ENCODE data around the gene DCUN1D3. TPM values are rescaled to one million over a fixed set of nuclear protein-coding genes. Genes with fewer than 3 reads are reported as not detected.
A peak's percentile ranks its signal among the peaks of the same experiment; 100 is the strongest.

DCUN1D3 gene
- total RNA-seq, 1 donor from 2014 or later = 10.4 TPM

DNA sequence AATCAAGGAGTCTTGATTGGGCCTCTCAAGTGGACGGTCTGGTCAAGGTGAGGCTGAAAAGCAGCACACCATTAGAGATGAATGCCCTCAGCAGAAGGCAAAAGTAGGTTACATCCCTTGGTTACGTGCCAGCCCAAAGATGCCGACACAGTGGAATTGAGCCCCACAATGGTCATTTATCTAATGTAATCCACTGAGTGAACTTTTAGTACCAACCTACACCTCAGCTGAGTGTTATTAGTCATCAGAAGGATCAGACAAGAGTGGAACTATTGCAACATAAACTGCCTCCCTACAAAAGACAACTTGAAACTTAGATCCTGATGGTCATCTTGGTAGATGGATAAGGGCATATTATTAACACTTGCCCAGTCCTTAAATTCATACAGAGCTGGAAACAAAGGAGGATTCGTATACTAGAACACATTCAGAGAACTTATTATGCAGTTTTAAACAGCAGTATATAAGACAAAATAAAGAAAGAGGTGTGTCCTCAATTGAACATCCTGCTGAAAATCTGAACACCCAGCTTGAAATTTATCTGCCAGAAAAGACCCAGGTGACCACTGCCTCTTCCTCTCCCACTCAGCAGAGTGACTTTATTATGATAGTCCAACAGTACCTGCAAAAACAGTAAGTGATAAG, 2.8 kb downstream of the DCUN1D3 start:
- Histone ChIP-seq H3K9me3 (ENCODE audit: control insufficient read depth in 3 of 3, low read length in 3 of 3) (no peaks in the 10 kb centered on the region), H3K4me1 (ENCODE audit: control insufficient read depth in 3 of 3, insufficient read depth in 3 of 3, low read length in 3 of 3) (peaks cover 21 to 43% (median 27%) of the 10 kb centered on the region in 3 donors), H3K9ac (ENCODE audit: low read depth in 1 of 3, low read length in 3 of 3) (no peak overlapping the region), H3K27ac (ENCODE audit: low read depth, low read length) (no peak overlapping the region), H3K27me3 (ENCODE audit: control insufficient read depth in 3 of 3, insufficient read depth in 3 of 3, low read length in 3 of 3) (no peaks in the 10 kb centered on the region), H3K36me3 (ENCODE audit: control insufficient read depth in 3 of 3, insufficient read depth in 3 of 3, low read length in 3 of 3) (peaks cover 0 to 18% (median 3%) of the 10 kb centered on the region in 3 donors), H3K4me3 (ENCODE audit: low read length in 3 of 3) (peak overlapping the region in 1 of 3 donors; percentile 3)

DNA sequence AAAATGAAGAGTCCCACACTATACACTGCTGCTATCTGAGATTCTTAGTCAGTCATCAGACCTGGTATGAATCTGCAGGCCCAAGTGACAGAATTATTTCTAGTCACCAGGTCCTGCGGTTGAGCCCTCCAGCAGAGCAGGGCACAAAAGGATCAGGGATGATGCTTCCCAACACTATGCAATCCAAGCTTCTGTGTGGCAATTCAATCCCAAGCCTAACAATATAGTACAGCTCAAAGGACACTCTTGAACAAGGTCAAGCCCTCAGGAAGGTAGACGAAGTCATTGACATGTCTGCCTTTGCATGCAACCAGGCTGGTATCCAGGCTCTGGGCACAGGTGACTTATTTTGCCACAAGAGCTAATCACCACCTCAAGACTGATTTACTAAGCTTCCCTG, 5.8 kb downstream of the DCUN1D3 start:
- Histone ChIP-seq H3K27me3 (ENCODE audit: control insufficient read depth in 3 of 3, insufficient read depth in 3 of 3, low read length in 3 of 3) (no peaks in the 10 kb centered on the region), H3K4me3 (ENCODE audit: low read length in 3 of 3) (no peak overlapping the region), H3K9ac (ENCODE audit: low read depth in 1 of 3, low read length in 3 of 3) (no peak overlapping the region), H3K9me3 (ENCODE audit: control insufficient read depth in 3 of 3, low read length in 3 of 3) (no peaks in the 10 kb centered on the region), H3K27ac (ENCODE audit: low read depth, low read length) (no peak overlapping the region), H3K4me1 (ENCODE audit: control insufficient read depth in 3 of 3, insufficient read depth in 3 of 3, low read length in 3 of 3) (peaks cover 16 to 33% (median 19%) of the 10 kb centered on the region in 3 donors), H3K36me3 (ENCODE audit: control insufficient read depth in 3 of 3, insufficient read depth in 3 of 3, low read length in 3 of 3) (peaks cover 2 to 24% (median 3%) of the 10 kb centered on the region in 3 donors)

DNA sequence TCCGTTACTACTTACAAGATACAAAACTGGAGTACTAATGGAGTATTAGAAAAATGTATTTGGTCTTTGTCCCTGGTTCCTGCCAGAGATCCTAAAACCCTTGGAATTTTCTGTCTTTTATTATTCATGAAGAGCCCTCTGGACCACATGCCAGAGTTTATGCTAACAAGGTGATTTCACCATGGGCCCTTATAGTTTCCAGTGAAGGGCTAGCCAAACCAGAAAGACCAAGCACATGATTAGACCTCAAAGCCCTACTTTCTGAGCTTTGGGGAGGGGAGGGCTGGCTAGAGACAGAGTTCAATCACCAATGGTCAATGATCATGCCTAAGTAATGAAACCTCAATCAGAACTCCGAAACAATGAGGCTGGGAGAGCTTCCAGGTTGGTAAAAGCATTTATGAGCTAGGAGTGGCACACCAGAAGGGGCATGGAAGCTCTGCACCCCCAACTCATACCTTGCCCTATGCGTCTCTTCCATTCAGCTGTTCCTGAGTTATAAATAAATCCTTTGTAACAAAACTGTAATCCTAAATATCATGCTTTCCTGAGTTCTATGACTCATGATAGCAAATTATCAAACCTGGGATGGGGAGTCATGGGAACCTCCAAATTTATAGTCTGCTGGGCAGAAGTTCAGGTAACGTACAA, 10.4 kb downstream of the DCUN1D3 start:
- H3K36me3 ChIP-seq (ENCODE audit: control insufficient read depth in 3 of 3, insufficient read depth in 3 of 3, low read length in 3 of 3) = peaks cover 0 to 12% (median 2%) of the 10 kb centered on the region in 3 donors
- H3K9ac ChIP-seq (ENCODE audit: low read depth in 1 of 3, low read length in 3 of 3) = no peak overlapping the region
- no peaks in the 10 kb centered on the region for H3K9me3 ChIP-seq (ENCODE audit: control insufficient read depth in 3 of 3, low read length in 3 of 3)
- peaks cover 12 to 21% (median 18%) of the 10 kb centered on the region in 3 donors for H3K4me1 ChIP-seq (ENCODE audit: control insufficient read depth in 3 of 3, insufficient read depth in 3 of 3, low read length in 3 of 3)
- no peak overlapping the region for H3K4me3 ChIP-seq (ENCODE audit: low read length in 3 of 3)
- H3K27me3 ChIP-seq (ENCODE audit: control insufficient read depth in 3 of 3, insufficient read depth in 3 of 3, low read length in 3 of 3) = no peaks in the 10 kb centered on the region
- H3K27ac ChIP-seq (ENCODE audit: low read depth, low read length) = no peak overlapping the region

DNA sequence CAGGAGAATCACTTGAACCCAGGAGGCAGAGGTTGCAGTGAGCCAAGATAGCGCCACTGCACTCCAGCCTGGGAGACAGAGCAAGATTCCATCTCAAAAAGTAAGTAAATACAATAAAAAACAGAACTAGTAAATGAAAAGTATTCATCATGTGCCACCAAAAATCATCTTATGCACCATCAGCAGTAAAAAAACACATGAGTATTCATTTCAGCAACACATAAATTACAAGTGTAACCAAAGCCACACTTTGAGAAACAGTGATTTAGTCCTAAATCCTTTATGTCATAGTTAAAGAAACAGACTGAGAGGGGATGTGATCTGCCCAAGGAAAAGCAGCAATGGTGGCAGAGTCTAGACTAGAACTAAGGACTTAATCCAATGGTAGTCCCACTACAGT, 13.0 kb downstream of the DCUN1D3 start:
- no peaks in the 10 kb centered on the region for H3K9me3 ChIP-seq (ENCODE audit: control insufficient read depth in 3 of 3, low read length in 3 of 3)
- no peaks in the 10 kb centered on the region for H3K27me3 ChIP-seq (ENCODE audit: control insufficient read depth in 3 of 3, insufficient read depth in 3 of 3, low read length in 3 of 3)
- H3K4me1 ChIP-seq (ENCODE audit: control insufficient read depth in 3 of 3, insufficient read depth in 3 of 3, low read length in 3 of 3) = peaks cover 12 to 21% (median 18%) of the 10 kb centered on the region in 3 donors
- H3K4me3 ChIP-seq (ENCODE audit: low read length in 3 of 3) = no peak overlapping the region
- no peak overlapping the region for H3K9ac ChIP-seq (ENCODE audit: low read depth in 1 of 3, low read length in 3 of 3)
- H3K27ac ChIP-seq (ENCODE audit: low read depth, low read length) = peak overlapping the region; percentile 3
- peaks cover 0 to 6% (median 2%) of the 10 kb centered on the region in 3 donors for H3K36me3 ChIP-seq (ENCODE audit: control insufficient read depth in 3 of 3, insufficient read depth in 3 of 3, low read length in 3 of 3)

DNA sequence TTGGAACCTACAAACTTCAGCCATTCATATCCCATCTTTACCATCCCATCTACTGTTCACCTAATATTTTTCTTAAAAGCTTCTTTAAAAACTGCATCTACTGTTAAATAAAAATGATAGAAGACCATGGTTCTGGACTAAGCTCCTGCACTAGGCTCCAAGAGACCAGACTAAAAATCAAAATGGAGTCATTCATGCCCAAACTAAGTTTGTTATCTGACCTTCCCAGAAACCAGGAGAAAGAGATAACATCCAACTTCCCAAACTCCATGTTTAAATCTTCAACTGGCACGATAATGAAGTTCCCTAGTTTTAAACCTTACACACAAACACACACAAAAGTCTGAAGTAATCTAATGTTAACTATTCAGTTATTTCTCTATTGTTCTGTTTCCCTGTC, 13.8 kb downstream of the DCUN1D3 start:
- H3K4me3 ChIP-seq (ENCODE audit: low read length in 3 of 3) = no peak overlapping the region
- no peak overlapping the region for H3K27ac ChIP-seq (ENCODE audit: low read depth, low read length)
- H3K9ac ChIP-seq (ENCODE audit: low read depth in 1 of 3, low read length in 3 of 3) = no peak overlapping the region
- H3K27me3 ChIP-seq (ENCODE audit: control insufficient read depth in 3 of 3, insufficient read depth in 3 of 3, low read length in 3 of 3) = no peaks in the 10 kb centered on the region
- peaks cover 0 to under 1% (median 0%) of the 10 kb centered on the region in 3 donors for H3K36me3 ChIP-seq (ENCODE audit: control insufficient read depth in 3 of 3, insufficient read depth in 3 of 3, low read length in 3 of 3)
- H3K4me1 ChIP-seq (ENCODE audit: control insufficient read depth in 3 of 3, insufficient read depth in 3 of 3, low read length in 3 of 3) = peaks cover 12 to 21% (median 18%) of the 10 kb centered on the region in 3 donors
- H3K9me3 ChIP-seq (ENCODE audit: control insufficient read depth in 3 of 3, low read length in 3 of 3) = no peaks in the 10 kb centered on the region

DNA sequence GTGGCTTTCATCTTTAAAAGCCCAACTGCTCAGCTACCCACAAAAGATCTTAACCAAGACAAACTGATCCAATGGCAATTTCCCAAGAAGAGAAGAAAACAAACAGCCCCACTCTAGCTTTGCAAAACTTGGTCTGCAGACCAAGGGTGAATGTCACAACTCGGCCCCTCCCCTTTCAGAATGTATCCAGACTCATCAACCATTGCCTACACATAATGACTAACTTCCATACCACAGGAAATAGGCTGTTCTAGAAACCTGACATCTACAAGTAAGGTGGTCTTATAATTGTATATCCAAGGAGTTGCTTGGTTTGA, 16.0 kb downstream of the DCUN1D3 start:
- H3K4me1 ChIP-seq (ENCODE audit: control insufficient read depth in 3 of 3, insufficient read depth in 3 of 3, low read length in 3 of 3) = peaks cover 9 to 13% (median 12%) of the 10 kb centered on the region in 3 donors
- H3K4me3 ChIP-seq (ENCODE audit: low read length in 3 of 3) = no peak overlapping the region
- H3K9me3 ChIP-seq (ENCODE audit: control insufficient read depth in 3 of 3, low read length in 3 of 3) = no peaks in the 10 kb centered on the region
- no peaks in the 10 kb centered on the region for H3K36me3 ChIP-seq (ENCODE audit: control insufficient read depth in 3 of 3, insufficient read depth in 3 of 3, low read length in 3 of 3)
- no peak overlapping the region for H3K9ac ChIP-seq (ENCODE audit: low read depth in 1 of 3, low read length in 3 of 3)
- no peak overlapping the region for H3K27ac ChIP-seq (ENCODE audit: low read depth, low read length)
- no peaks in the 10 kb centered on the region for H3K27me3 ChIP-seq (ENCODE audit: control insufficient read depth in 3 of 3, insufficient read depth in 3 of 3, low read length in 3 of 3)

DNA sequence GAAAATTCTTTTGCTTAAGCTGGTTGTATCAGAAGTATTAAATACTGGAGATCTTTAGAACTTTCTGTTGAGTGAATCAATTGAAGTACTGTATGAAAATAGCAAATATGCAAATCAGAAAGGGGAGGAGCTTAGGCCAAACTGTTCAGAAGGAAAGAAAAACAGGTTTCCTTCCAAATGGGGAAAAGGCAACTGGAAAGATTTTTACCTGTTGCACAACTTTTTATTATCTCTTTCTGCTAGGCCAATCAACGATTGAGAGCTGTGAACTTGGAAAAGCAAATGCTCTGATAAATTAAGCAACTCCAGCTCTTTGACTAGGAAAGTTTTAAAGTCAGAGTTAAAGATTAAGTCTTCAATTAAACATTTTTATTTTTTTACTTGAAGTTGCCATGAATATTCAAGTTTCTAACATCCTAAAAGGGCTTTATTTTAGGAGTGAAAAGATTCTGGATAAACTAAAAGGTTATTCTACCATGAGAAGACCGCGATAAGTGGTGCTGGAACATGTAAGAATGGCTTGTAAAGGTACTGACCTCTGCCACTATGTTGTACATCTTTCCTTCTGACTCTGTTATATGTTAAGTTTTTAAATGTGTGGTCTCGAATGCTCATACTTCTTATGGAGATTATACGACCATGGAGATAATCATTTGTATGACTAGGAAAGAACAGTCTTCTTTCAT, 16.5 kb downstream of the DCUN1D3 start:
- Histone ChIP-seq H3K4me3 (ENCODE audit: low read length in 3 of 3) (no peak overlapping the region), H3K36me3 (ENCODE audit: control insufficient read depth in 3 of 3, insufficient read depth in 3 of 3, low read length in 3 of 3) (no peaks in the 10 kb centered on the region), H3K27me3 (ENCODE audit: control insufficient read depth in 3 of 3, insufficient read depth in 3 of 3, low read length in 3 of 3) (no peaks in the 10 kb centered on the region), H3K4me1 (ENCODE audit: control insufficient read depth in 3 of 3, insufficient read depth in 3 of 3, low read length in 3 of 3) (peaks cover 9 to 15% (median 12%) of the 10 kb centered on the region in 3 donors), H3K9me3 (ENCODE audit: control insufficient read depth in 3 of 3, low read length in 3 of 3) (no peaks in the 10 kb centered on the region), H3K27ac (ENCODE audit: low read depth, low read length) (no peak overlapping the region), H3K9ac (ENCODE audit: low read depth in 1 of 3, low read length in 3 of 3) (no peak overlapping the region)

DNA sequence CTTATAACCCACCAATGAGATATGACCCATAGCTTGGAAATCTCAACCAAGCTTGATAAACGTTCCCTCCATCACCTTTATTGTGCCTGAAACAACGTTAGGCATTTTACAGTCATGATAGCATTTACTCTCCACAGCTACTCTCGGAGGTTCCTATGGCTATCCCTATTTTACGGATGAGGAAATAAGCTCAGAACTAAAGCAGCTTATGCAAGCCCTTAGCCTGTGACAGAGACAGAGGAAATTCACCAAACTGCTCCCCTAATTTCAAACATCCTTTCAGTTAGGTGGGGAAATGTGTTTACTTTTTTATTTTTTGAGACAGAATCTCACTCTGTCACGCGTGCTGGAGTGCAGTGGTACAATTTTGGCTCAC, 18.7 kb downstream of the DCUN1D3 start:
- no peak overlapping the region for H3K27ac ChIP-seq (ENCODE audit: low read depth, low read length)
- no peaks in the 10 kb centered on the region for H3K9me3 ChIP-seq (ENCODE audit: control insufficient read depth in 3 of 3, low read length in 3 of 3)
- H3K9ac ChIP-seq (ENCODE audit: low read depth in 1 of 3, low read length in 3 of 3) = no peak overlapping the region
- H3K36me3 ChIP-seq (ENCODE audit: control insufficient read depth in 3 of 3, insufficient read depth in 3 of 3, low read length in 3 of 3) = no peaks in the 10 kb centered on the region
- H3K27me3 ChIP-seq (ENCODE audit: control insufficient read depth in 3 of 3, insufficient read depth in 3 of 3, low read length in 3 of 3) = no peaks in the 10 kb centered on the region
- no peak overlapping the region for H3K4me3 ChIP-seq (ENCODE audit: low read length in 3 of 3)
- H3K4me1 ChIP-seq (ENCODE audit: control insufficient read depth in 3 of 3, insufficient read depth in 3 of 3, low read length in 3 of 3) = peaks cover 0 to 5% (median 4%) of the 10 kb centered on the region in 3 donors

DNA sequence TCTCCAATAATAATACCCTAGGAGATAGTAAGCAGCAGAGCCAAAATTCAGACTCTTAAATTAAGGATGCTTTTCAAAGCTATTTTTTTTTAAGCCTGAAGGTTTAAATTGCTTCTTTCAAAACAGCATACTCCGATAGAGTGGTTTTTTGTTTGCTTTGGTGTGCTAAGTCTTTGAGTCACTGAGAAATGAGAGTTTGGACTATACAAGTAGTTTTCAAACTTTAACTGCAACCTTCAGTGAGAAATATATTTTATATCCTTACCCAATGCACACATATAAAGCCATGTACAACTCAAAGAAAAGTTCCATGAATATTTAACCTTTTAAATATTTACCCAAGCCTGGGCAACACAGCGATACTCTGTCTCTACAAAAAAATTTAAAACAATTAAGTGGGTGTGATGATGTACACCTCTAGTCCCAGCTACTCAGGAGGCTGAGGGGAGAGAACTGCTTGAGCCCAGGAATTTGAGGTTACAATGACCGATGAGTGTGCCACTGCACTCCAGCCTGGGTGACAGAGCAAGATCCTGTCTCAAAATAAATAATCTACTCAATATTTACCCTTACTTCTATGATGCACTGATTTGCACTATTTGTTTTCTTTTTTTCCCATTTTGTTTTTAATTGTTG, 19.2 kb downstream of the DCUN1D3 start:
- H3K4me3 ChIP-seq (ENCODE audit: low read length in 3 of 3) = no peak overlapping the region
- no peak overlapping the region for H3K9ac ChIP-seq (ENCODE audit: low read depth in 1 of 3, low read length in 3 of 3)
- H3K27ac ChIP-seq (ENCODE audit: low read depth, low read length) = no peak overlapping the region
- H3K4me1 ChIP-seq (ENCODE audit: control insufficient read depth in 3 of 3, insufficient read depth in 3 of 3, low read length in 3 of 3) = peaks cover 0 to 5% (median 4%) of the 10 kb centered on the region in 3 donors
- no peaks in the 10 kb centered on the region for H3K9me3 ChIP-seq (ENCODE audit: control insufficient read depth in 3 of 3, low read length in 3 of 3)
- no peaks in the 10 kb centered on the region for H3K27me3 ChIP-seq (ENCODE audit: control insufficient read depth in 3 of 3, insufficient read depth in 3 of 3, low read length in 3 of 3)
- no peaks in the 10 kb centered on the region for H3K36me3 ChIP-seq (ENCODE audit: control insufficient read depth in 3 of 3, insufficient read depth in 3 of 3, low read length in 3 of 3)
